ENCODE results near the gene VARS2. TPM values are rescaled to one million over a fixed set of nuclear protein-coding genes. Genes with fewer than 3 reads are reported as not detected.

VARS2 gene

Small RNA genes within 50 kb of the gene (small RNA-seq; reads per million reads assigned to genes)
- gene RF00019: not detected
